SKM-1 treated with dmso at 0.1 percent for 144 hours (cell line): Measurements from ENCODE around the gene CDC42SE2.
"Not testable (repeated sequence)": the region's sequence is repeated elsewhere in the genome, so short reads cannot be mapped to it uniquely, and the experiment has no call there.

Source experiments
- DNase-seq: peaks from one replicate; lab custom pipeline; 2025; ENCODE audit not compliant: unreplicated experiment; lab: John Stamatoyannopoulos, UW

Gene CDC42SE2

GRCh38 chr5:131316822-131317221 lies 53.0 kb downstream of the CDC42SE2 start:
- no peak for DNase-seq

DNA sequence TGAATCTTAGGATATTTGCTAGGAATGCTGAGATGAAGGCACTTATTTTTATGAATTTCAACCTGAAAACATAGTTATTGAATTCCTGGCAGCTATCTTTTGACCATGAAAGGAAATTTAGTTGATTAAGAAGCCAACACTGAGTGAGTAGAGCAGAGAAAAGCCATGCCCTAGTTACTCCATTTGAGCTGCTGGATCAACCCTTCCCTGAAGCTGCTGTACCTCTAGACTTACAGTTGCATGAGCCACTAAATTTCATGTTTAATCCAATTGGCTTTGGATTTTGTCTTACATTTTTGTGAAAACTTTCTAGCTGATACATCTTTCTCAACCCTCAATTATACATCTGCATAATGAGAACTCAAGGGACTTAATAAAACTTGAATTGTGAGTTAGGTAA lies 54.6 kb downstream of the CDC42SE2 start:
- DNase-seq: no peak

- DNase-seq: no peak
Measured at GRCh38 chr5:131321066-131321465, 57.2 kb downstream of the CDC42SE2 start.

DNA sequence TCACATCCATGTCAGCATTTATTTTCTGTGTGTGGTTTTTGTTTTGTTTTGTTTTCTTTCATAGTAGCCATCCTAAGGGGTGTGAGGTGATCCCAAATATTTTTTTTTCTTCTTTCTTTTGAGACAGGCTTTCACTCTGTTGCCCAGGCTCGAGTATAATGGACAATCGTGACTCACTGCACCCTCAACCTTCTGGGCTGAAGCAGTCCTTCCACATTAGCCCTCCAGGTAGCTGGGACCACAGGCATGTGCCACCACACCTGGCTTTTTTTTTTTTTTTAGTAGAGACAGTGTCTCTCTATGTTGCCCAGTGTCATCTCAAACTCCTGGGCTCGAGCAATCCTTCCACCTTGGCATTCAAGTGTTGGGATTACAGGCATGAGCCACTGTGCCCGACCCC lies 59.1 kb downstream of the CDC42SE2 start:
- DNase-seq: no peak

- no peak for DNase-seq
Measured at GRCh38 chr5:131323378-131323777, 59.5 kb downstream of the CDC42SE2 start.

GRCh38 chr5:131324303-131324702 lies 60.5 kb downstream of the CDC42SE2 start:
- no peak for DNase-seq

DNA sequence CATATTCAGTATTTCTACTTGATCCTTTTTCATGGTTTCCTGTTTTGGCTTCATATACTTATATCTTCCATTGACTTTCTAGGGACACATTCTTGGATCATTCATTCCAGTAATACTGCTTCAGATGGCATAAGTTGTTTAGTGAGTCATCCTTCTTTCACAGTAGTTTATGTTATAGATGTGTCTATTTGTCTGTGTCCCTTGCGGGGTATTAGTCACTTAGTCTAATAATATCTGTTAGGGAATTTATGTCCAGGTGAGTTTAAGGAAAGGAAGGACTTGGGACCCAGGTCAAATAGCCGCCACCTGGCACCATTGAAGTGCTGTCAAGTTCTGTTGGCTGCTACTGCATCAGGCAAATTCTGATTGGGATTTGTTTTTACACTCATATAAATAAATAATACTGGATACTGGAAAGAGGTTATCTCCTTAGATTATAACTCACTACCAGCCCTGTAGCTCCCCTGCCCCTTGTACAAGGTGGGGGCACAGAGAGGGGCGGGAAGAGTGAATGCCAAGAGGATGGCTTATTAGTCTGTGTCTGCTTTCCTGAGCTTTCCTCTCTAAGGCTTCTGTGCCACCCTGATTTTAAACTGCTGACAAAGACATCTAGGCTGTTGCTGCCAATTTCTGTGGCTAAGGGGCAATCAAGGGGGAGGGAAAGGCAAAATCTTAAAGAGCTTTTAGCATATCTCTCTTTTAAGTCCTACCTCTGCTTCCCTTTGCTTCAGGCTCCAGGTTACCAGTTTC lies 64.9 kb downstream of the CDC42SE2 start:
- no peak for DNase-seq

DNA sequence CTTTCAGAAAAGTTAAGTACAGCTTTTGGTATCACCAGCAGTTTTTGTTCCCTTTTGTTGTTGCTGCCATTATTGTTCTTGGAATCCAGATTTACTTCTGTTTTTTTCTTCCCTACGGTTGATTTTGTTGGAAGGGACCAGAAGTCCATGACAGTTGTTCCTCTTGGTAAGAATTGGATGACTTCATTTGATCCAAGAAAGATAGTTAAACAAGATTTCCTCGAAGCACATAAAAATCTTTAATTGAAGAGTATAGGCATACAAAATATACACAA lies 65.4 kb downstream of the CDC42SE2 start:
- DNase-seq: no peak

- no peak for DNase-seq
Measured at GRCh38 chr5:131330031-131330430, 66.2 kb downstream of the CDC42SE2 start.

- not testable (repeated sequence) for DNase-seq
Measured at GRCh38 chr5:131335756-131336155, 71.9 kb downstream of the CDC42SE2 start.

- not testable (repeated sequence) for DNase-seq
Measured at GRCh38 chr5:131336801-131337200, 72.9 kb downstream of the CDC42SE2 start.

- DNase-seq: not testable (repeated sequence)
Measured at GRCh38 chr5:131337240-131338050, 73.6 kb downstream of the CDC42SE2 start.

- no peak for DNase-seq
Measured at GRCh38 chr5:131338051-131338453, 74.2 kb downstream of the CDC42SE2 start.

DNA sequence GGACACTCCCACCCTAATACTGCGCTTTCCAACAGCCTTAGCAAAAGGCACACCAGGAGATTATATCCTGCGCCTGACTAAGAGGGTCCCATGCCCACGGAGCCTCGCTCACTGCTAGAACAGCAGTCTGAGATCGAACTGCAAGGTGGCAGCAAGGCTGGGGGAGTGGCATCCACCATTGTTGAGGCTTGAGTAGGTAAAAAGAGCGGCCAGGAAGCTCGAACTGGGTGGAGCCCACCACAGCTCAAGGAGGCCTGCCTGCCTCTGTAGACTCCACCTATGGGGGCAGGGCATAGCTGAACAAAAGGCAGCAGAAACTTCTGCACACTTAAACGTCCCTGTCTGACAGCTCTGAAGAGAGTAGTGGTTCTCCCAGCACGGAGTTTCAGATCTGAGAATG lies 80.4 kb downstream of the CDC42SE2 start:
- not testable (repeated sequence) for DNase-seq

DNA sequence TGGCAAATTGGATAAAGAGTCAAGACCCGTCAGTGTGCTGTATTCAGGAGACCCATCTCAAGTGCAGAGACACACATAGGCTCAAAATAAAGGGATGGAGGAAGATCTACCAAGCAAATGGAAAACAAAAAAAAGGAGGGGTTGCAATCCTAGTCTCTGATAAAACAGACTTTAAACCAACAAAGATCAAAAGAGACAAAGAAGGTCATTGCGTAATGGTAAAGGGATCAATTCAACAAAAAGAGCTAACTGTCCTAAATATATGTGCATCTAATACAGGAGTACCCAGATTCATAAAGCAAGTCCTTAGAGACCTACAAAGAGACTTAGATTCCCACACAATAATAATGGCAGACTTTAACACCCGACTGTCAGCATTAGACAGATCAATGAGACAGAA lies 82.4 kb downstream of the CDC42SE2 start:
- DNase-seq: not testable (repeated sequence)

GRCh38 chr5:131353991-131354390 lies 90.1 kb downstream of the CDC42SE2 start:
- DNase-seq: no peak

- no peak for DNase-seq
Measured at GRCh38 chr5:131355971-131356528, 92.2 kb downstream of the CDC42SE2 start.

DNA sequence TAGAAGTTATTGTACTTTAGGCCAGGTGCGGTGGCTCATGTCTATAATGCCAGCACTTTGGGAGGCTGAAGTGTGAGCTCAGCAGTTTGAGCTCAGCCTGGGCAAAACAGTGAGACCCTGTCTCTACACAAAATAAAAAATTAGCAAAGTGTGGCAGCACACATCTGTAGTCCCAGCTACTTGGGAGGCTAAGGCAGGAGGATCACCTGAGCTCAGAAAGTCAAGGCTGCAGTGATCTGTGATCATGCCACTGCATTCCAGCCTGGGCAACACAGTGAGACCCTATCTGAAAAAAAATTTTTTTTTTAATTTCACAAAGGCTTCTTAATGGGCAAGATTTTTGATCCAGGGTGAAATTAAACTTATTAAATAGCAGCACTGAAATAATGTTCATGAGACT lies 92.8 kb downstream of the CDC42SE2 start:
- no peak for DNase-seq

GRCh38 chr5:131357739-131358561 lies 94.1 kb downstream of the CDC42SE2 start:
- no peak for DNase-seq

DNA sequence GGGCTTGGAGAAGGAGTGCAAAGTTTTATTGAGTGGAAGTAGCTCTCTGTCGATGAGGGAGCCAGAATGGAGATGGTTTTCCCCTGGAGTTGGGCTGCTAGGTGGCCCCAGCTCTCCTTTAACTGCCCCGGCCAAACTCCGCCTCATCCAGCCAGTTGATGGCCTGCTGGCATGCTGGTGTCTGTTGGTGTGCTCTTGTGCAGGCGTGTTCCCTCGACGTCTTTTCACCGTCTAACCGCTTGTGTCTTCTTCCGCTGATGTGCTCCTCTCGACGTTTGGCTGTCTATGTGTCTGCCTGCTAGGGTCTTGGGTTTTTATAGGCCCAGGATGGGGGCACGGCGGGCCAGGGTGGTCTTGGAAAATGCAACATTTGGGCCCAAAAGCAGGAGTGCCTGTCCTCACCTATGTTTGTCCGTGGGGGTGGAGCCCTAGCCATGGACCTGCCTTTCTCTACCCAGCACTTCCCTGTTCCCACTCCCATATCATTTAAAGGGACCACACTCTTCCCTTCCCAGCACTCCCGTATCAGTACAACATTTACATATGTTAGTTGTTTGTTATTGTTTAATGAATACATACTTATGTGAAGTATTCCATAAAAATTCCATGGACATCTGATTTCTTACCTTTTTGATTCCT lies 97.9 kb downstream of the CDC42SE2 start:
- no peak for DNase-seq
